PC-9 (cell line): ENCODE data around the gene EGFL6. TPM values are rescaled to one million over a fixed set of nuclear protein-coding genes. Genes with fewer than 3 reads are reported as not detected.
"Not testable (repeated sequence)": the region's sequence is repeated elsewhere in the genome, so short reads cannot be mapped to it uniquely, and the experiment has no call there.

Source experiments
- BruUV-seq: library from RNA; stranded (reverse); fragments of 400-500 nt; replicated peaks from 2 replicates; lab custom pipeline; 2021; lab: Mats Ljungman, UMichigan
- CTCF ChIA-PET: fragments of 300-600 bp; sonication (Branson Sonifier 250); formaldehyde crosslinking; loops from one replicate; lab custom pipeline; 2022; ENCODE audit warnings: antibody characterized with exemption; lab: Charles Lee
- POLR2A ChIA-PET: fragments of 300-600 bp; sonication (Branson Sonifier 250); formaldehyde crosslinking; loops from one replicate; lab custom pipeline; 2022; ENCODE audit warnings: antibody characterized with exemption; ENCODE audit not compliant: unreplicated experiment; lab: Charles Lee
- DNase-seq, 2 experiments: peaks; one replicate each; pipeline versions ENCODE4 v3.0.0 to v3.0.0-alpha.2; 2015 to 2022; ENCODE audit warnings: mixed read lengths in 1 of 2
- H2AFZ ChIP-seq: fragments of 200-600 bp; sonication (generic); 2 replicates; pipeline ENCODE4 v1.8.1; 2017; ENCODE audit warnings: antibody characterized with exemption
- H3F3A ChIP-seq: fragments of 200-600 bp; sonication (generic); 2 replicates; pipeline ENCODE4 v1.8.1; 2017; ENCODE audit warnings: antibody characterized with exemption, mild to moderate bottlenecking, low read depth; ENCODE audit not compliant: insufficient read depth
- H3K27ac ChIP-seq: fragments of 200-600 bp; sonication (generic); 2 replicates; pipeline ENCODE4 v1.6.1; 2016; ENCODE audit warnings: mixed run types
- H3K27me3 ChIP-seq: fragments of 200-600 bp; sonication (generic); 2 replicates; pipeline ENCODE4 v1.6.1; 2016; ENCODE audit warnings: low read depth, mixed run types; ENCODE audit not compliant: insufficient read depth
- H3K36me3 ChIP-seq: fragments of 200-600 bp; sonication (generic); 2 replicates; pipeline ENCODE4 v1.6.1; 2016; ENCODE audit warnings: low read depth, mixed run types
- H3K4me1 ChIP-seq: fragments of 200-600 bp; sonication (generic); replicated peaks from 2 replicates; pipeline ENCODE4 v1.6.1; 2016; ENCODE audit warnings: mixed run types; ENCODE audit not compliant: insufficient read depth
- H3K4me2 ChIP-seq: fragments of 200-600 bp; sonication (generic); 2 replicates; pipeline ENCODE4 v1.6.1; 2017; ENCODE audit warnings: mixed run types
- H3K4me3 ChIP-seq: fragments of 200-600 bp; sonication (generic); 2 replicates; pipeline ENCODE4 v1.6.1; 2016; ENCODE audit warnings: mixed run types
- H3K79me2 ChIP-seq: fragments of 200-600 bp; sonication (generic); 2 replicates; pipeline ENCODE4 v1.6.1; 2017; ENCODE audit warnings: low read depth, mixed run types
- H3K9me2 ChIP-seq: fragments of 200-600 bp; sonication (generic); 2 replicates; pipeline ENCODE4 v1.8.1; 2017; ENCODE audit warnings: mild to moderate bottlenecking; ENCODE audit not compliant: insufficient read depth
- H3K9me3 ChIP-seq: fragments of 200-600 bp; sonication (generic); 2 replicates; pipeline ENCODE4 v1.8.1; 2016; ENCODE audit warnings: low read depth; ENCODE audit not compliant: insufficient read depth
- H4K20me1 ChIP-seq: fragments of 200-600 bp; sonication (generic); 2 replicates; pipeline ENCODE4 v1.8.1; 2017; ENCODE audit not compliant: insufficient read depth
- CTCF ChIP-seq: fragments of 200-600 bp; sonication (generic); conservative IDR thresholded peaks from 2 replicates; pipeline ENCODE4 v1.6.1; 2017; ENCODE audit warnings: mixed run types, antibody characterized with exemption, mild to moderate bottlenecking, moderate library complexity
- EZH2 ChIP-seq: fragments of 200-600 bp; sonication (generic); IDR thresholded peaks from 2 replicates; pipeline ENCODE4 v1.8.0; 2017; ENCODE audit warnings: antibody characterized with exemption, low read depth
- intact Hi-C: fragments of 100-400 bp; cut with micrococcal nuclease; formaldehyde crosslinking; loops from one replicate; pipeline ENCODE4 v1.10.0; 2022; ENCODE audit not compliant: unreplicated experiment
- total RNA-seq: library from RNA; stranded (reverse); gene quantifications from 2 replicates; pipeline ENCODE4 v1.2.3, GENCODE V29; 2021

The EGFL6 gene
- total RNA-seq, 1 experiment from 2014 or later = not detected

GRCh38 chrX:13666836-13667235, 97.4 kb downstream of the EGFL6 start:
- H3K27ac ChIP-seq = no peak overlapping the region
- H4K20me1 ChIP-seq = no peaks in the 10 kb centered on the region
- H3K9me2 ChIP-seq = no peaks in the 10 kb centered on the region
- H3K4me1 ChIP-seq = peaks cover 35% of the 10 kb centered on the region
- no peak for DNase-seq
- H2AFZ ChIP-seq = no peak overlapping the region
- intact Hi-C loops = no loop called here
- TF ChIP-seq CTCF = no peak
- no peak for TF ChIP-seq EZH2
- H3K4me3 ChIP-seq = no peak overlapping the region
- H3K27me3 ChIP-seq = no peaks in the 10 kb centered on the region
- no peak overlapping the region for H3K4me2 ChIP-seq
- no TSS peak for BruUV-seq
- H3K9me3 ChIP-seq = no peaks in the 10 kb centered on the region
- H3K36me3 ChIP-seq = no peaks in the 10 kb centered on the region
- ChIA-PET POLR2A (interaction anchor here (0.6 kb wide), 1 partner anchor 55 kb away, joined by 5 read pairs; no protein-coding TSS in a partner anchor), CTCF (no interaction called here)
- H3K79me2 ChIP-seq = no peaks in the 10 kb centered on the region
- H3F3A ChIP-seq = peaks cover 20% of the 10 kb centered on the region; the same call in 1 of the 2 replicates

GRCh38 chrX:13667919-13668318, 98.5 kb downstream of the EGFL6 start:
- Histone ChIP-seq H4K20me1 (no peaks in the 10 kb centered on the region), H3F3A (peaks cover 20% of the 10 kb centered on the region; the same call in 1 of the 2 replicates), H3K9me3 (no peaks in the 10 kb centered on the region), H3K27me3 (no peaks in the 10 kb centered on the region), H3K9me2 (no peaks in the 10 kb centered on the region), H2AFZ (no peak overlapping the region), H3K79me2 (no peaks in the 10 kb centered on the region), H3K4me2 (peak overlapping the region; percentile 51; the same call in 1 of the 2 replicates), H3K27ac (peak overlapping the region; percentile 94), H3K4me3 (no peak overlapping the region), H3K36me3 (no peaks in the 10 kb centered on the region), H3K4me1 (peaks cover 35% of the 10 kb centered on the region)
- no TSS peak for BruUV-seq
- intact Hi-C loops = loop anchor here (2.0 kb wide), 1 partner anchor 67 kb away; the partner anchor contains the start of genes OFD1 and TRAPPC2
- ChIA-PET CTCF (no interaction called here), POLR2A (no interaction called here)
- TF ChIP-seq CTCF = no peak
- TF ChIP-seq EZH2 = no peak
- peak in 1 of 2 experiments; percentile 71 for DNase-seq

- peak overlapping the region; percentile 66 for H3K4me2 ChIP-seq
These were observed 99.9 kb downstream of the EGFL6 start for GRCh38 chrX:13669246-13669737.

DNA sequence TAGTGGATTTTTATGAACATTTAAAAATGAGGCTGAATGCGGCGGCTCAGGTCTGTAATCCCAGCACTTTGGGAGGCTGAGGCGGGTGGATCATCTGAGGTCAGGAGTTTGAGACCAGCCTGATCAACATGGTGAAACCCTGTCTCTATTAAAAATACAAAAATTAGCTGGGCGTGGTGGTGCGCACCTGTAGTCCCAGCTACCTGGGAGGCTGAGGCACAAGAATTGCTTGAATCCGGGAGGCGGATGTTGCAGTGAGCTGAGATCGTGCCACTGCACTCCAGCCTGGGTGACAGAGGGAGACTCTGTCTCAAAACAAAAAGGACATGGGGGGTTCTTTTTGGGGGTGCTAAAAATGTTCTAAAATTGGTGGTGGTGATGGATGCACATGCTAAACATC, 100.4 kb downstream of the EGFL6 start:
- H3K9me2 ChIP-seq, H3K9me3 ChIP-seq, BruUV-seq, H3K36me3 ChIP-seq, H4K20me1 ChIP-seq, DNase-seq, H3K79me2 ChIP-seq, H3K27me3 ChIP-seq: not testable (repeated sequence)
- peak overlapping the region; percentile 66 for H3K4me2 ChIP-seq
- H2AFZ ChIP-seq = peak overlapping the region; percentile 67; the same call in 1 of the 2 replicates
- intact Hi-C loops = loop anchor here (1.0 to 2.0 kb wide), 2 partner anchors 20 to 65 kb away; partner anchors contain the start of genes OFD1, RAB9A and TRAPPC2
- H3F3A ChIP-seq = peaks cover 20% of the 10 kb centered on the region; the same call in 1 of the 2 replicates
- ChIA-PET POLR2A (interaction anchor here (0.8 kb wide), 1 partner anchor 18 kb away, joined by 15 read pairs; no protein-coding TSS in a partner anchor), CTCF (interaction anchor here (1.2 kb wide), 1 partner anchor 11 kb away, joined by 3 read pairs; no protein-coding TSS in a partner anchor)
- H3K4me3 ChIP-seq = peak overlapping the region; percentile 35; the same call in 1 of the 2 replicates
- peak overlapping the region; percentile 94 for H3K27ac ChIP-seq
- H3K4me1 ChIP-seq = peaks cover 35% of the 10 kb centered on the region

More at GRCh38 chrX:13669246-13669737, 99.9 kb downstream of the EGFL6 start:
- Histone ChIP-seq H3F3A (peaks cover 20% of the 10 kb centered on the region; the same call in 1 of the 2 replicates), H3K4me3 (peak overlapping the region; percentile 35; the same call in 1 of the 2 replicates), H3K27ac (peak overlapping the region; percentile 94), H3K4me1 (peaks cover 35% of the 10 kb centered on the region), H3K9me2 (no peaks in the 10 kb centered on the region), H3K36me3 (no peaks in the 10 kb centered on the region), H3K27me3 (no peaks in the 10 kb centered on the region), H3K9me3 (no peaks in the 10 kb centered on the region), H3K79me2 (no peaks in the 10 kb centered on the region), H2AFZ (peak overlapping the region; percentile 67; the same call in 1 of the 2 replicates), H4K20me1 (no peaks in the 10 kb centered on the region)
- intact Hi-C loops = loop anchor here (1.0 to 2.0 kb wide), 2 partner anchors 20 to 66 kb away; partner anchors contain the start of genes OFD1, RAB9A and TRAPPC2
- CTCF ChIA-PET = interaction anchor here (1.2 kb wide), 1 partner anchor 10 kb away, joined by 3 read pairs; no protein-coding TSS in a partner anchor
- BruUV-seq = no TSS peak
- POLR2A ChIA-PET = interaction anchor here (0.6 to 0.8 kb wide), 2 partner anchors 16 to 18 kb away, joined by 3 to 15 read pairs; no protein-coding TSS in a partner anchor
- TF ChIP-seq EZH2 (no peak), CTCF (no peak)
- DNase-seq = peak; percentile 74 to 95
